ENCODE data around the gene SVEP1. TPM values are rescaled to one million over a fixed set of nuclear protein-coding genes. Genes with fewer than 3 reads are reported as not detected.

Gene SVEP1
- total RNA-seq, 1 donor from 2014 or later: 0.10 TPM

GRCh38 chr9:110509792-110510191 is 69.7 kb downstream of the SVEP1 start:
- DNase-seq: no peak
- Mint-ChIP-seq H3K27me3 (ENCODE audit: unreplicated experiment) (no peaks in the 10 kb centered on the region), H3K4me3 (ENCODE audit: unreplicated experiment) (no peak overlapping the region), H3K27ac (ENCODE audit: unreplicated experiment) (no peak overlapping the region), H3K4me1 (ENCODE audit: low read depth, unreplicated experiment) (no peaks in the 10 kb centered on the region), H3K9me3 (ENCODE audit: unreplicated experiment) (no peaks in the 10 kb centered on the region), H3K36me3 (ENCODE audit: unreplicated experiment) (no peaks in the 10 kb centered on the region)
- TF ChIP-seq CTCF (IDR thresholded peaks at IDR 0.05; ENCODE audit: partially characterized antibody, unreplicated experiment): no peak

GRCh38 chr9:110502842-110503241 is 76.7 kb downstream of the SVEP1 start:
- H3K4me1 Mint-ChIP-seq (ENCODE audit: low read depth, unreplicated experiment): no peaks in the 10 kb centered on the region

GRCh38 chr9:110499608-110500007 is 79.9 kb downstream of the SVEP1 start:
- no peaks in the 10 kb centered on the region for H3K4me1 Mint-ChIP-seq (ENCODE audit: low read depth, unreplicated experiment)
- H3K27me3 Mint-ChIP-seq (ENCODE audit: unreplicated experiment): no peaks in the 10 kb centered on the region
- H3K4me3 Mint-ChIP-seq (ENCODE audit: unreplicated experiment): no peak overlapping the region
- no peak for DNase-seq
- no peak for TF ChIP-seq CTCF (IDR thresholded peaks at IDR 0.05; ENCODE audit: partially characterized antibody, unreplicated experiment)
- H3K36me3 Mint-ChIP-seq (ENCODE audit: unreplicated experiment): no peaks in the 10 kb centered on the region
- no peak overlapping the region for H3K27ac Mint-ChIP-seq (ENCODE audit: unreplicated experiment)
- no peaks in the 10 kb centered on the region for H3K9me3 Mint-ChIP-seq (ENCODE audit: unreplicated experiment)

More at GRCh38 chr9:110502842-110503241, 76.7 kb downstream of the SVEP1 start:
- TF ChIP-seq CTCF (IDR thresholded peaks at IDR 0.05; ENCODE audit: partially characterized antibody, unreplicated experiment): no peak
- Mint-ChIP-seq H3K27ac (ENCODE audit: unreplicated experiment) (no peak overlapping the region), H3K9me3 (ENCODE audit: unreplicated experiment) (no peaks in the 10 kb centered on the region), H3K4me3 (ENCODE audit: unreplicated experiment) (no peak overlapping the region), H3K27me3 (ENCODE audit: unreplicated experiment) (no peaks in the 10 kb centered on the region), H3K36me3 (ENCODE audit: unreplicated experiment) (no peaks in the 10 kb centered on the region)
- no peak for DNase-seq

GRCh38 chr9:110487196-110487595 is 92.3 kb downstream of the SVEP1 start:
- no peak overlapping the region for H3K4me3 Mint-ChIP-seq (ENCODE audit: unreplicated experiment)
- TF ChIP-seq CTCF (IDR thresholded peaks at IDR 0.05; ENCODE audit: partially characterized antibody, unreplicated experiment): no peak

GRCh38 chr9:110486218-110486617 is 93.3 kb downstream of the SVEP1 start:
- Mint-ChIP-seq H3K27ac (ENCODE audit: unreplicated experiment) (no peak overlapping the region), H3K4me3 (ENCODE audit: unreplicated experiment) (no peak overlapping the region), H3K36me3 (ENCODE audit: unreplicated experiment) (no peaks in the 10 kb centered on the region), H3K27me3 (ENCODE audit: unreplicated experiment) (no peaks in the 10 kb centered on the region), H3K4me1 (ENCODE audit: low read depth, unreplicated experiment) (no peaks in the 10 kb centered on the region), H3K9me3 (ENCODE audit: unreplicated experiment) (no peaks in the 10 kb centered on the region)
- no peak for DNase-seq
- no peak for TF ChIP-seq CTCF (IDR thresholded peaks at IDR 0.05; ENCODE audit: partially characterized antibody, unreplicated experiment)

More at GRCh38 chr9:110487196-110487595, 92.3 kb downstream of the SVEP1 start:
- Mint-ChIP-seq H3K27ac (ENCODE audit: unreplicated experiment) (no peak overlapping the region), H3K27me3 (ENCODE audit: unreplicated experiment) (no peaks in the 10 kb centered on the region), H3K9me3 (ENCODE audit: unreplicated experiment) (no peaks in the 10 kb centered on the region), H3K36me3 (ENCODE audit: unreplicated experiment) (no peaks in the 10 kb centered on the region), H3K4me1 (ENCODE audit: low read depth, unreplicated experiment) (no peaks in the 10 kb centered on the region)
- no peak for DNase-seq
